Lung (tissue), 12 donors: ENCODE data around the gene PRKCE. TPM values are rescaled to one million over a fixed set of nuclear protein-coding genes. Genes with fewer than 3 reads are reported as not detected.

ENCODE experiments used
- ATAC-seq: fragments of 200-7000 bp; cut with Tn5 transposase; one replicate; pipeline ENCODE4 v1.9.1; 2020; ENCODE audit warnings: moderate number of reproducible peaks; ENCODE audit not compliant: insufficient read depth, low FRiP score
- DNase-seq, 3 donors: peaks; one replicate each; pipeline ENCODE4 v3.0.0-alpha.2; 2013 to 2017
- H3K27ac ChIP-seq, 2 donors: one replicate each; pipeline ENCODE4 v1.5.1; 2013; ENCODE audit warnings: mild to moderate bottlenecking in 2 of 2, moderate library complexity in 2 of 2, control low read depth in 1 of 2, inconsistent platforms in 1 of 2, low read depth in 1 of 2, low read length in 1 of 2
- H3K27me3 ChIP-seq, 3 donors: one replicate each; pipeline ENCODE4 v1.5.1; 2013; ENCODE audit warnings: low read length in 2 of 3; ENCODE audit not compliant: control insufficient read depth in 3 of 3, insufficient read depth in 3 of 3
- H3K36me3 ChIP-seq, 4 donors: one replicate each; pipeline ENCODE4 v1.5.1; 2013; ENCODE audit warnings: low read length in 4 of 4, mild to moderate bottlenecking in 1 of 4, moderate library complexity in 1 of 4; ENCODE audit not compliant: control insufficient read depth in 4 of 4, insufficient read depth in 4 of 4
- H3K4me1 ChIP-seq, 5 donors: one replicate each; pipeline ENCODE4 v1.5.1; 2013; ENCODE audit warnings: low read length in 5 of 5, mild to moderate bottlenecking in 2 of 5, moderate library complexity in 1 of 5; ENCODE audit not compliant: control insufficient read depth in 5 of 5, insufficient read depth in 5 of 5
- H3K4me3 ChIP-seq: one replicate; pipeline ENCODE4 v1.5.1; 2013; ENCODE audit warnings: mild to moderate bottlenecking, control low read depth, moderate library complexity
- H3K9ac ChIP-seq, 2 donors: one replicate each; pipeline ENCODE4 v1.5.1; 2013; ENCODE audit warnings: low read length in 2 of 2, control low read depth in 1 of 2; ENCODE audit not compliant: insufficient read depth in 1 of 2
- H3K9me3 ChIP-seq, 4 donors: one replicate each; pipeline ENCODE4 v1.5.1; 2013; ENCODE audit warnings: low read length in 3 of 4, mild to moderate bottlenecking in 1 of 4, moderate library complexity in 1 of 4; ENCODE audit not compliant: control insufficient read depth in 4 of 4, insufficient read depth in 3 of 4
- CTCF ChIP-seq: IDR thresholded peaks from 2 replicates; pipeline ENCODE4 v1.5.1; 2012; ENCODE audit warnings: mild to moderate bottlenecking; ENCODE audit errors: control extremely low read depth, extremely low read depth
- WGBS, 2 donors: extraction: QIAGEN DNeasy Blood & Tissue Kit; methylation state at CpG; one replicate each; pipeline ENCODE4 v1.1.7; 2013; 5-methylcytosine and 5-hydroxymethylcytosine counted together
- polyA plus RNA-seq, 2 donors: library from polyadenylated mRNA; stranded (reverse); fragments of 200-250 nt; gene quantifications; one replicate each; pipeline ENCODE4 v1.2.1, GENCODE V29; 2013
- total RNA-seq, 2 donors: library from RNA; depleted of rRNA in 1 of 2; stranded (reverse); fragments of >200 nt in 1 of 2; gene quantifications; one replicate each; pipeline ENCODE4 v1.2.1, GENCODE V29; 2014 to 2021
- donor health status: control.
- donor health status: control.
- donor health status: Bipolar disorder and iron deficiency.
- donor health status: healthy.
- donor health status: DM: yes; HTN: yes; CAD: no.

The PRKCE gene
- total and polyA plus RNA-seq, 4 donors, result 12.5 to 82.2 (median 32.1) TPM

- H3K4me1 ChIP-seq, result peaks cover 19 to 66% (median 39%) of the 10 kb centered on the region in 5 donors
- H3K4me3 ChIP-seq, result no peak overlapping the region
- no peaks in the 10 kb centered on the region for H3K9me3 ChIP-seq
- 34 to 68% methylated on average over 7 of the region's 7 CpGs for WGBS, 2 donors
- H3K36me3 ChIP-seq, result no peaks in the 10 kb centered on the region
- DNase-seq (peak; percentile 95 to 98 (median 96)), ATAC-seq (no peak)
- H3K27me3 ChIP-seq, result no peaks in the 10 kb centered on the region
- TF ChIP-seq CTCF, result no peak
- peak overlapping the region; percentile 10 to 68 for H3K27ac ChIP-seq
- H3K9ac ChIP-seq, result peak overlapping the region in 1 of 2 donors; percentile 73
Measured at GRCh38 chr2:45962177-45962921, 310.9 kb downstream of the PRKCE start.

GRCh38 chr2:45963816-45964215, 312.3 kb downstream of the PRKCE start:
- Histone ChIP-seq H3K27me3 (no peaks in the 10 kb centered on the region), H3K27ac (peak overlapping the region; percentile 28 to 77), H3K4me1 (peaks cover 22 to 71% (median 39%) of the 10 kb centered on the region in 5 donors), H3K36me3 (no peaks in the 10 kb centered on the region), H3K9me3 (no peaks in the 10 kb centered on the region), H3K4me3 (no peak overlapping the region), H3K9ac (no peak overlapping the region)
- no peak for ATAC-seq
- no peak for TF ChIP-seq CTCF
- 60 to 65% methylated on average over 7 of the region's 7 CpGs for WGBS, 2 donors
- DNase-seq, result no peak

GRCh38 chr2:45964223-45964841, 312.9 kb downstream of the PRKCE start:
- Histone ChIP-seq H3K36me3 (no peaks in the 10 kb centered on the region), H3K4me1 (peaks cover 24 to 71% (median 37%) of the 10 kb centered on the region in 5 donors), H3K4me3 (no peak overlapping the region), H3K27me3 (no peaks in the 10 kb centered on the region), H3K9me3 (no peaks in the 10 kb centered on the region), H3K9ac (no peak overlapping the region), H3K27ac (peak overlapping the region; percentile 28 to 77)
- WGBS, 2 donors, result 33 to 34% methylated on average over 6 of the region's 6 CpGs
- peak; percentile 36 to 58 (median 53) for DNase-seq
- peak; percentile 27 for ATAC-seq
- TF ChIP-seq CTCF, result no peak
